Pons (tissue), 1 donor: ENCODE results near the gene SDF4.
"Not testable (repeated sequence)": the region's sequence is repeated elsewhere in the genome, so short reads cannot be mapped to it uniquely, and the experiment has no call there.

Source experiments
- DNase-seq: peaks from one replicate; pipeline ENCODE4 v3.0.0-alpha.2; 2016; ENCODE audit warnings: low spot score

The SDF4 gene

GRCh38 chr1:1199141-1199960, 32.5 kb downstream of the SDF4 start:
- no peak for DNase-seq

- DNase-seq, result no peak
Measured at GRCh38 chr1:1198423-1199140, 33.2 kb downstream of the SDF4 start.

GRCh38 chr1:1197551-1198422, 34.0 kb downstream of the SDF4 start:
- no peak for DNase-seq

- no peak for DNase-seq
Measured at GRCh38 chr1:1197188-1197500, 34.7 kb downstream of the SDF4 start.

GRCh38 chr1:1196431-1197187, 35.2 kb downstream of the SDF4 start:
- no peak for DNase-seq

GRCh38 chr1:1195726-1196125, 36.1 kb downstream of the SDF4 start:
- not testable (repeated sequence) for DNase-seq

- DNase-seq, result no peak
Measured at GRCh38 chr1:1194723-1195122, 37.1 kb downstream of the SDF4 start.

- DNase-seq, result no peak
Measured at GRCh38 chr1:1191734-1192133, 40.1 kb downstream of the SDF4 start.

- DNase-seq, result no peak
Measured at GRCh38 chr1:1189111-1189510, 42.7 kb downstream of the SDF4 start.

- DNase-seq, result no peak
Measured at GRCh38 chr1:1187938-1188337, 43.9 kb downstream of the SDF4 start.

GRCh38 chr1:1185101-1185765, 46.6 kb downstream of the SDF4 start:
- DNase-seq, result peak; percentile 56

- no peak for DNase-seq
Measured at GRCh38 chr1:1183833-1184775, 47.7 kb downstream of the SDF4 start.

- DNase-seq, result no peak
Measured at GRCh38 chr1:1183221-1183747, 48.5 kb downstream of the SDF4 start.

GRCh38 chr1:1182491-1183220, 49.1 kb downstream of the SDF4 start:
- DNase-seq, result no peak

- DNase-seq, result no peak
Measured at GRCh38 chr1:1181938-1182410, 49.8 kb downstream of the SDF4 start.

- no peak for DNase-seq
Measured at GRCh38 chr1:1181129-1181937, 50.5 kb downstream of the SDF4 start.

GRCh38 chr1:1179983-1180861, 51.6 kb downstream of the SDF4 start:
- DNase-seq, result no peak
